SK-N-SH treated with all-trans-retinoic acid at 6 μM for 48 hours (cell line): ENCODE data around the gene GVQW3.

Source experiments
- PATZ1 ChIP-seq: fragments of 250-450 bp; sonication (Bioruptor Pico); IDR thresholded peaks from 2 replicates; pipeline ENCODE4 v1.8.0; 2020; ENCODE audit warnings: mild to moderate bottlenecking, moderate library complexity, borderline replicate concordance
- PPARA ChIP-seq: fragments of 250-450 bp; sonication (Bioruptor Pico); IDR thresholded peaks from 2 replicates; pipeline ENCODE4 v1.5.0; 2020; ENCODE audit warnings: mild to moderate bottlenecking, borderline replicate concordance
- TCF4 ChIP-seq: fragments of 250-450 bp; sonication (Bioruptor Pico); IDR thresholded peaks from 2 replicates; pipeline ENCODE4 v1.8.0; 2021; ENCODE audit warnings: mild to moderate bottlenecking, moderate library complexity, borderline replicate concordance
- TOX ChIP-seq: fragments of 250-450 bp; sonication (Bioruptor Pico); IDR thresholded peaks from 2 replicates; pipeline ENCODE4 v1.8.0; 2021; ENCODE audit warnings: mild to moderate bottlenecking, moderate library complexity, borderline replicate concordance

GRCh38 chr11:76380159-76380976, 755 bp upstream of the GVQW3 start:
- TF ChIP-seq TCF4 (CRISPR knock-in tag) (no peak), TOX (CRISPR knock-in tag) (no peak), PATZ1 (no peak), PPARA (no peak)
